ENCODE data around the gene FGF21. TPM values are rescaled to one million over a fixed set of nuclear protein-coding genes. Genes with fewer than 3 reads are reported as not detected.

The FGF21 gene
- total RNA-seq, 1 experiment from 2014 or later: 3.0 TPM

DNA sequence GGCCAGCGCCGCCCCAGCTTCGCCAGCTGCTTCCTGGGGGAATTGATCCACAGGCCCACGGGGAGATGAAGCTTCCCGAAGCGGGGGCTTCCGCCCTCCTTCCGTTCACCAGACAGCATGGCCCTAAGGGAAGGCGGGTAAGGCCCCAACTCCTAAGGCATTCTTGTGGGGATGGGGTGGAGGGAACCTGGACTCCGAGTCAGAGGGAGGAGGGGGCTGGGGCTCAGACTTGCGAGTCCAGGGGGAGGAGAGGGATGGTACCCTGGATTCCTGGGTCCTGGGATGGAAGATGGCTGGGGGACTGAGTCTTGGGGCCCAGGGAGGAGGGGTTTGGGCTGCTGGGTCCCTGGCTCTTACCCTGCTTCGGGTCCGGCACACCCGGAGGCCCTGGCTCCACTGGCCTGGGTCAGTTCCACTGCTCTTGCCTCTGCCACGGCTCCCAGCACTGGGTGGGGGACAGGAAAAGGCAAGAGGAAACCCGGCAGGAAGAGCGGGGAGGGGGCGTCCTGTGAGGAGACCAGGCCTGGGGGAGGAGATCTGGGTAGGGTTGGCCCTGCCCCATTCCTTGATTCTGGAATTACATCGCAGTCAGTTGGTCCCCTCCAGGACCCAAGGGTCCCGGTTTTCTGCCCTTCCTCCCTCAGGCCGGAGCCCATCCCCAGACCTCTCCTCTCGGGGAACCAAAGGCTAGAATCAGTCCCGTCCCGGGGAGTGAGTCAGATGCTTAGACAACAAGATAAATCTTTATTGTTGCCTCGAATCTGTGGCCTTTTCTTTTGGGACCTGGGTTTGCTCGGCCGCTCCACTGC is 15.0 kb upstream of the FGF21 start, which contains the start of gene RASIP1:
TSS of gene RASIP1 (minus strand) at position 447 of the 809 bp plus-strand sequence. CDS start at position 119, 328 bp downstream.
- intact Hi-C loops (cut with micrococcal nuclease; ENCODE audit: unreplicated experiment): no loop called here
- peak within 1 kb of the TSS; percentile 79 for H3K4me3 ChIP-seq (ENCODE audit: low read depth, low read length)
- Mint-ChIP-seq H3K27me3 (ENCODE audit: insufficient read depth, unreplicated experiment) (no peaks in the 10 kb centered on the region), H3K36me3 (ENCODE audit: insufficient read depth, unreplicated experiment) (peaks cover 30% of the 10 kb centered on the region), H3K27ac (ENCODE audit: unreplicated experiment) (no peak within 1 kb of the TSS), H3K4me1 (ENCODE audit: low read depth, unreplicated experiment) (peaks cover 34% of the 10 kb centered on the region), H3K4me3 (ENCODE audit: unreplicated experiment) (peak within 1 kb of the TSS; percentile 59), H3K9me3 (ENCODE audit: unreplicated experiment) (no peaks in the 10 kb centered on the region)
- no peaks in the 10 kb centered on the region for H3K27me3 ChIP-seq (replicated peaks; ENCODE audit: control insufficient read depth, insufficient read depth, low read length)
- no TSS peak for BruUV-seq (replicated peaks)
- H3K4me1 ChIP-seq: peaks cover 22% of the 10 kb centered on the region
- TF ChIP-seq, protein P1, sequence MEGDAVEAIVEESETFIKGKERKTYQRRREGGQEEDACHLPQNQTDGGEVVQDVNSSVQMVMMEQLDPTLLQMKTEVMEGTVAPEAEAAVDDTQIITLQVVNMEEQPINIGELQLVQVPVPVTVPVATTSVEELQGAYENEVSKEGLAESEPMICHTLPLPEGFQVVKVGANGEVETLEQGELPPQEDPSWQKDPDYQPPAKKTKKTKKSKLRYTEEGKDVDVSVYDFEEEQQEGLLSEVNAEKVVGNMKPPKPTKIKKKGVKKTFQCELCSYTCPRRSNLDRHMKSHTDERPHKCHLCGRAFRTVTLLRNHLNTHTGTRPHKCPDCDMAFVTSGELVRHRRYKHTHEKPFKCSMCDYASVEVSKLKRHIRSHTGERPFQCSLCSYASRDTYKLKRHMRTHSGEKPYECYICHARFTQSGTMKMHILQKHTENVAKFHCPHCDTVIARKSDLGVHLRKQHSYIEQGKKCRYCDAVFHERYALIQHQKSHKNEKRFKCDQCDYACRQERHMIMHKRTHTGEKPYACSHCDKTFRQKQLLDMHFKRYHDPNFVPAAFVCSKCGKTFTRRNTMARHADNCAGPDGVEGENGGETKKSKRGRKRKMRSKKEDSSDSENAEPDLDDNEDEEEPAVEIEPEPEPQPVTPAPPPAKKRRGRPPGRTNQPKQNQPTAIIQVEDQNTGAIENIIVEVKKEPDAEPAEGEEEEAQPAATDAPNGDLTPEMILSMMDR (IDR thresholded peaks at IDR 0.05; ENCODE audit: insufficient read depth in 1 of 2, low read depth in 1 of 2, low read length in 1 of 2, severe bottlenecking in 1 of 2, unreplicated experiment in 1 of 2): no peak
- ChIA-PET CTCF (interaction anchor here (0.7 to 2.2 kb wide), 2 partner anchors 20 to 113 kb away, joined by 8 to 9 read pairs; no protein-coding TSS in a partner anchor), POLR2A (no interaction called here)
- no peaks in the 10 kb centered on the region for H3K36me3 ChIP-seq (ENCODE audit: control insufficient read depth, insufficient read depth, low read length)
- DNase-seq: no peak
- H3K9me3 ChIP-seq: no peaks in the 10 kb centered on the region

DNA sequence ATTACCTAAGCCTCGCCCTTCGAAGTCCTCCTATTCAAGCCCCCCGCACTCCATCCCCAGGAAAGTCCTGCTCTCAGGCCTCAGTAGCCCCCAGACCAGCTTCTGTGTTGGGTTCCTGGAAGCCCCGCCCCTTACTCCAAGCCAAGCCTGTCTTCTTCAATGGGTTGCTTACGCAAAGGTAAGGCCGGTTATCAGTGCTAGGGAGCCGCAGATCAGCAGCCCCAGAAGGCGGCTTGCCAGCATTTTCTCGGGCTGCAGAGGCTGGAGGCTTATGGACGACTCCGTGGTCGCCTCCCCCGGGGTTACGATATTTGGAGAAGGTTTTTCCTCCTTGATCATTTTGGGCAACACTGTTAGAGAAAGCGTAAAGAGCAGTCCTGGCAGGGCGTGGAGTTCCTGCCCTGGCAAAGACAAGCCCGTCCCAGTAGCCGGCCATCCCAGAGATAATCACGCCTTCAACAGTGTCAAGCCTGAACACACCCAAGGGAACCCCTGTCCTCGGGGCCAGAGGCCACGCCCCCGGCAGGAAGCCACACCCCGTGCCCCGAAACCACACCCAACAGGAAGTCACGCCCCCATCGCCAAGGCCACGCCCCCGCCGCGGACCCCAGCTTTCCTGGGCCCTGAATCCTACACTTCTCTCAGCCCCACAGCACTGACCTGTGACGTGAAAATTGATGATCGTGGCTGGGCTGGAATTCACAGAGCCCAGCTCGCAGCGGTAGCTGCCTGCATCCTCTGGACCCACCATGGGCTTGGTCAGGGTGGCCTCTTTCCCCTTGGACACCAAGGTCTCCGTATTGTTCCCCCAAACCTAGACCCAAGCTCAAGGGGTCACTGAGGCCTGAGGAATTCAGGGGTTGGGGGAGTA is 14.0 kb upstream of the FGF21 start:
- H3K36me3 Mint-ChIP-seq (ENCODE audit: insufficient read depth, unreplicated experiment): peaks cover 35% of the 10 kb centered on the region
- no peak overlapping the region for H3K4me3 ChIP-seq (ENCODE audit: low read depth, low read length)
- ChIA-PET CTCF (interaction anchor here (1.3 kb wide), 1 partner anchor 27 kb away, joined by 4 read pairs; no protein-coding TSS in a partner anchor), POLR2A (no interaction called here)
- TF ChIP-seq, protein P1 (IDR thresholded peaks at IDR 0.05; ENCODE audit: insufficient read depth in 1 of 2, low read depth in 1 of 2, low read length in 1 of 2, severe bottlenecking in 1 of 2, unreplicated experiment in 1 of 2): no peak
- DNase-seq: peak; percentile 57 to 61
- peaks cover 31% of the 10 kb centered on the region for H3K4me1 Mint-ChIP-seq (ENCODE audit: low read depth, unreplicated experiment)
- H3K27me3 ChIP-seq (replicated peaks; ENCODE audit: control insufficient read depth, insufficient read depth, low read length): no peaks in the 10 kb centered on the region
- no peaks in the 10 kb centered on the region for H3K27me3 Mint-ChIP-seq (ENCODE audit: insufficient read depth, unreplicated experiment)
- BruUV-seq (replicated peaks): no TSS peak
- no peaks in the 10 kb centered on the region for H3K9me3 ChIP-seq
- H3K4me1 ChIP-seq: peaks cover 22% of the 10 kb centered on the region
- no peak overlapping the region for H3K27ac Mint-ChIP-seq (ENCODE audit: unreplicated experiment)
- peak overlapping the region; percentile 51 for H3K4me3 Mint-ChIP-seq (ENCODE audit: unreplicated experiment)
- intact Hi-C loops (cut with micrococcal nuclease; ENCODE audit: unreplicated experiment): no loop called here
- no peaks in the 10 kb centered on the region for H3K36me3 ChIP-seq (ENCODE audit: control insufficient read depth, insufficient read depth, low read length)
- H3K9me3 Mint-ChIP-seq (ENCODE audit: unreplicated experiment): no peaks in the 10 kb centered on the region

DNA sequence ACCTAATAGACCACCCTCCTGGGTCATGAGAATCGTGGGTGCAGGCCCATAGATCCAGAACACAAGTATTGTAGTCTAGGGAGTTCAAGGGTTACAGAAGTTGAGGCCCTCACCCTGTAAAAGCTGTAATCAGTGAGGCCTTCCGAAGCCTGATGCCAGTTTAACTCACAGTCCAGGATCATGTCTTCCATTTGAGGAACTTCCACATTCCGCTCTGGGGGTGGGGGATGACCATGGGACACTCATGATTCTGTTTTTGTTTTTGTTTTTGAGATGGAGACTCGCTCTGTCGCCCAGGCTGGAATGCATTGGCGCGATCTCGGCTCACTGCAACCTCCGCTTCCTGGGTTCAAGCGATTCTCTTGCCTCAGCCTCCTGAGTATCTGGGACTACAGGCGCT is 13.2 kb upstream of the FGF21 start:
- H3K27me3 Mint-ChIP-seq (ENCODE audit: insufficient read depth, unreplicated experiment): no peaks in the 10 kb centered on the region
- H3K27ac Mint-ChIP-seq (ENCODE audit: unreplicated experiment): no peak overlapping the region
- DNase-seq: no peak
- TF ChIP-seq, protein P1 (IDR thresholded peaks at IDR 0.05; ENCODE audit: insufficient read depth in 1 of 2, low read depth in 1 of 2, low read length in 1 of 2, severe bottlenecking in 1 of 2, unreplicated experiment in 1 of 2): no peak
- Histone ChIP-seq H3K4me3 (ENCODE audit: low read depth, low read length) (no peak overlapping the region), H3K27me3 (replicated peaks; ENCODE audit: control insufficient read depth, insufficient read depth, low read length) (no peaks in the 10 kb centered on the region), H3K36me3 (ENCODE audit: control insufficient read depth, insufficient read depth, low read length) (no peaks in the 10 kb centered on the region), H3K9me3 (no peaks in the 10 kb centered on the region), H3K4me1 (peaks cover 22% of the 10 kb centered on the region)
- CTCF ChIA-PET: interaction anchor here (1.3 kb wide), 1 partner anchor 28 kb away, joined by 4 read pairs; no protein-coding TSS in a partner anchor
- peaks cover 37% of the 10 kb centered on the region for H3K36me3 Mint-ChIP-seq (ENCODE audit: insufficient read depth, unreplicated experiment)
- H3K9me3 Mint-ChIP-seq (ENCODE audit: unreplicated experiment): no peaks in the 10 kb centered on the region
- H3K4me3 Mint-ChIP-seq (ENCODE audit: unreplicated experiment): no peak overlapping the region
- POLR2A ChIA-PET: no interaction called here
- no TSS peak for BruUV-seq (replicated peaks)
- intact Hi-C loops (cut with micrococcal nuclease; ENCODE audit: unreplicated experiment): no loop called here
- H3K4me1 Mint-ChIP-seq (ENCODE audit: low read depth, unreplicated experiment): peaks cover 28% of the 10 kb centered on the region
